Neural cell (in vitro differentiated cells): ENCODE measurements around the gene GGT5. TPM values are rescaled to one million over a fixed set of nuclear protein-coding genes. Genes with fewer than 3 reads are reported as not detected.

Experiments used
- H2AFZ ChIP-seq: fragments of 200-600, 300-800 bp; sonication (generic), shearing (Covaris generic); 2 replicates; pipeline ENCODE4 v1.6.0; 2014; ENCODE audit warnings: low read depth, mild to moderate bottlenecking, antibody characterized with exemption, low read length, moderate library complexity
- H3F3A ChIP-seq: fragments of 200-600 bp; shearing (Covaris generic); 2 replicates; pipeline ENCODE4 v1.6.1; 2016; ENCODE audit warnings: mild to moderate bottlenecking, moderate library complexity, mixed read lengths, antibody characterized with exemption, low read length; ENCODE audit not compliant: insufficient read depth, poor library complexity, severe bottlenecking
- H3K27ac ChIP-seq: fragments of 200-600, 300-800 bp; sonication (generic), shearing (Covaris generic); 2 replicates; pipeline ENCODE4 v1.5.1; 2014; ENCODE audit warnings: mild to moderate bottlenecking, low read length, moderate library complexity
- H3K27me3 ChIP-seq: fragments of 300-800, 200-600 bp; sonication (generic), shearing (Covaris generic); 2 replicates; pipeline ENCODE4 v1.6.0; 2014; ENCODE audit warnings: mild to moderate bottlenecking, low read depth, low read length, moderate library complexity; ENCODE audit not compliant: insufficient read depth
- H3K36me3 ChIP-seq: fragments of 300-800, 200-600 bp; sonication (generic), shearing (Covaris generic); 2 replicates; pipeline ENCODE4 v1.5.1; 2014; ENCODE audit warnings: mild to moderate bottlenecking, antibody characterized with exemption, low read length, moderate library complexity; ENCODE audit not compliant: insufficient read depth
- H3K4me2 ChIP-seq: fragments of 300-800, 200-600 bp; sonication (generic), shearing (Covaris generic); 2 replicates; pipeline ENCODE4 v1.6.0; 2014; ENCODE audit warnings: mild to moderate bottlenecking, low read length
- H3K4me3 ChIP-seq: fragments of 300-800, 200-600 bp; sonication (generic), shearing (Covaris generic); 2 replicates; pipeline ENCODE4 v1.5.1; 2014; ENCODE audit warnings: mild to moderate bottlenecking, low read length, moderate library complexity
- H3K79me2 ChIP-seq: fragments of 200-600 bp; shearing (Covaris generic); replicated peaks from 2 replicates; pipeline ENCODE4 v1.6.0; 2014; ENCODE audit warnings: mild to moderate bottlenecking, low read length, moderate library complexity; ENCODE audit not compliant: insufficient read depth
- H3K9ac ChIP-seq: fragments of 300-800, 200-600 bp; sonication (generic), shearing (Covaris generic); 2 replicates; pipeline ENCODE4 v1.6.1; 2016; ENCODE audit warnings: mild to moderate bottlenecking, low read length, mixed read lengths
- H3K9me2 ChIP-seq: fragments of 200-600 bp; shearing (Covaris generic); 2 replicates; pipeline ENCODE4 v1.6.1; 2016; ENCODE audit warnings: mild to moderate bottlenecking, low read length, mixed read lengths; ENCODE audit not compliant: insufficient read depth
- H3K9me3 ChIP-seq: fragments of 200-600, 300-800 bp; sonication (generic), shearing (Covaris generic); 2 replicates; pipeline ENCODE4 v1.6.1; 2016; ENCODE audit warnings: mild to moderate bottlenecking, mixed run types, low read length, moderate library complexity, mixed read lengths
- H4K20me1 ChIP-seq: fragments of 200-600 bp; shearing (Covaris generic); 2 replicates; pipeline ENCODE4 v1.6.1; 2016; ENCODE audit warnings: mild to moderate bottlenecking, mixed run types; ENCODE audit not compliant: insufficient read depth
- CTCF ChIP-seq: fragments of 450-650 bp; IDR thresholded peaks from 2 replicates; pipeline ENCODE4 v1.5.1; 2014; ENCODE audit warnings: antibody characterized with exemption, mild to moderate bottlenecking, moderate library complexity; ENCODE audit not compliant: poor library complexity, severe bottlenecking
- EP300 ChIP-seq: fragments of 450-650 bp; conservative IDR thresholded peaks from 2 replicates; pipeline ENCODE4 v1.6.1; 2014; ENCODE audit warnings: antibody characterized with exemption, mild to moderate bottlenecking, moderate library complexity; ENCODE audit not compliant: poor library complexity, severe bottlenecking
- EZH2 ChIP-seq: fragments of 200-600, 300-800 bp; shearing (Covaris generic), sonication (generic); IDR thresholded peaks from 2 replicates; pipeline ENCODE4 v1.6.1; 2014; ENCODE audit warnings: antibody characterized with exemption, low read length, borderline replicate concordance, mild to moderate bottlenecking; ENCODE audit not compliant: insufficient read depth, poor library complexity, severe bottlenecking
- MXI1 ChIP-seq: fragments of 450-650 bp; conservative IDR thresholded peaks from 2 replicates; pipeline ENCODE4 v1.6.1; 2014; ENCODE audit warnings: antibody characterized with exemption, mild to moderate bottlenecking; ENCODE audit not compliant: poor library complexity, severe bottlenecking
- POLR2AphosphoS5 ChIP-seq: IDR thresholded peaks from 2 replicates; pipeline ENCODE4 v1.6.1; 2012
- RAD21 ChIP-seq: fragments of 450-650 bp; conservative IDR thresholded peaks from 2 replicates; pipeline ENCODE4 v1.6.1; 2014; ENCODE audit warnings: antibody characterized with exemption, mild to moderate bottlenecking, moderate library complexity
- REST ChIP-seq: IDR thresholded peaks from 2 replicates; pipeline ENCODE4 v1.6.1; 2012; ENCODE audit warnings: borderline replicate concordance
- SMC3 ChIP-seq: fragments of 450-650 bp; conservative IDR thresholded peaks from 2 replicates; pipeline ENCODE4 v1.6.1; 2014; ENCODE audit warnings: antibody characterized with exemption, mild to moderate bottlenecking, moderate library complexity; ENCODE audit not compliant: poor library complexity
- TAF1 ChIP-seq: IDR thresholded peaks from 2 replicates; pipeline ENCODE4 v1.6.1; 2012; ENCODE audit warnings: low read depth
- polyA plus RNA-seq: library from polyadenylated mRNA; depleted of rRNA; stranded (reverse); fragments of >200 nt; gene quantifications from 2 replicates; pipeline ENCODE4 v1.2.3, GENCODE V29; 2014

The GGT5 gene
- polyA plus RNA-seq, 1 donor from 2014 or later: 0.12 TPM

- H3K27ac ChIP-seq: no peak overlapping the region
Observed at GRCh38 chr22:24180316-24181087, 64.4 kb downstream of the GGT5 start.

More at GRCh38 chr22:24180316-24181087, 64.4 kb downstream of the GGT5 start:
- Histone ChIP-seq H3K9ac (no peak overlapping the region), H2AFZ (no peak overlapping the region), H3K36me3 (no peaks in the 10 kb centered on the region), H3F3A (no peaks in the 10 kb centered on the region), H3K9me2 (no peaks in the 10 kb centered on the region), H3K9me3 (no peaks in the 10 kb centered on the region), H3K79me2 (no peaks in the 10 kb centered on the region), H4K20me1 (no peaks in the 10 kb centered on the region), H3K4me2 (no peak overlapping the region), H3K27me3 (no peaks in the 10 kb centered on the region), H3K4me3 (no peak overlapping the region)
- TF ChIP-seq EP300 (no peak), TAF1 (no peak), EZH2 (no peak), MXI1 (no peak), CTCF (no peak), RAD21 (no peak), REST (no peak), SMC3 (no peak), POLR2AphosphoS5 (no peak)
